ENCODE data around the gene MT1H. TPM values are rescaled to one million over a fixed set of nuclear protein-coding genes. Genes with fewer than 3 reads are reported as not detected.
"Not testable (repeated sequence)": the region's sequence is repeated elsewhere in the genome, so short reads cannot be mapped to it uniquely, and the experiment has no call there.

Gene MT1H
- total and polyA plus RNA-seq, 2 of the 13 experiments (the other 11 are each of a cell fraction or from before 2014, with no cell fraction given), result 0.60 TPM; not detected in 1

GRCh38 chr16:56621665-56622445 is 47.8 kb upstream of the MT1H start:
- H4K20me1 ChIP-seq (ENCODE audit: insufficient read depth, low read length), result not testable (repeated sequence)

GRCh38 chr16:56623184-56623583 is 46.4 kb upstream of the MT1H start:
- H3K9ac ChIP-seq (ENCODE audit: insufficient read depth, low read depth, low read length); DNase-seq (ENCODE audit: low spot score); H3K4me3 ChIP-seq (replicated peaks in 1 of 3; ENCODE audit: insufficient read depth in 1 of 3, low read depth in 2 of 3, low read length in 3 of 3); CTCF ChIA-PET (ENCODE audit: low intra/inter-chr PET ratio, low total read pairs); intact Hi-C loops (cut with micrococcal nuclease; ENCODE audit: unreplicated experiment); H3K9me3 ChIP-seq (ENCODE audit: low read length); H3K4me2 ChIP-seq (ENCODE audit: low read depth, low read length); H4K20me1 ChIP-seq (ENCODE audit: insufficient read depth, low read length); in situ Hi-C loops (cut with HindIII; ENCODE audit: extremely low pct_ligation_motif_present, low pct_unique_long_range_greater_than_20kb); H3K79me2 ChIP-seq (ENCODE audit: insufficient read depth, low read length); H3K27ac ChIP-seq (ENCODE audit: extremely low read length, insufficient read depth, low read length); H2AFZ ChIP-seq (ENCODE audit: low read length); ATAC-seq; H3K36me3 ChIP-seq (replicated peaks in 1 of 2; ENCODE audit: control insufficient read depth in 1 of 2, insufficient read depth in 2 of 2, low read length in 2 of 2); BruUV-seq (replicated peaks); FAIRE-seq: not testable (repeated sequence)
- 52% methylated on average over 5 of the region's 5 CpGs for WGBS (ENCODE audit: low lambda C conversion rate)
- TF ChIP-seq ZNF431 (CRISPR knock-in tag; IDR thresholded peaks at IDR 0.05; ENCODE audit: borderline replicate concordance, low read depth), result peak; percentile 67; the same call in 1 of the 2 replicates
- POLR2A ChIA-PET, result interaction anchor here (1.2 to 4.8 kb wide), 3 partner anchors 13 to 23 kb away, joined by 4 to 83 read pairs (median 5); partner anchors contain the start of gene MT2A
- peaks cover 4 to 33% of the 10 kb centered on the region in 2 experiments; a peak in 4 of 5 replicates for H3K27me3 ChIP-seq (ENCODE audit: control insufficient read depth in 1 of 2, insufficient read depth in 2 of 2, low read length in 2 of 2)
- peaks cover 53% of the 10 kb centered on the region for H3K4me1 ChIP-seq (ENCODE audit: insufficient read depth, low read length)

More at GRCh38 chr16:56621665-56622445, 47.8 kb upstream of the MT1H start:
- BruUV-seq (replicated peaks); intact Hi-C loops (cut with micrococcal nuclease; ENCODE audit: unreplicated experiment); FAIRE-seq; H3K79me2 ChIP-seq (ENCODE audit: insufficient read depth, low read length); H3K27ac ChIP-seq (ENCODE audit: extremely low read length, insufficient read depth, low read length); H2AFZ ChIP-seq (ENCODE audit: low read length); in situ Hi-C loops (cut with HindIII; ENCODE audit: extremely low pct_ligation_motif_present, low pct_unique_long_range_greater_than_20kb); H3K9me3 ChIP-seq (ENCODE audit: low read length); DNase-seq (ENCODE audit: low spot score); H3K4me3 ChIP-seq (replicated peaks in 1 of 3; ENCODE audit: insufficient read depth in 1 of 3, low read depth in 2 of 3, low read length in 3 of 3); CTCF ChIA-PET (ENCODE audit: low intra/inter-chr PET ratio, low total read pairs); ATAC-seq; H3K36me3 ChIP-seq (replicated peaks in 1 of 2; ENCODE audit: control insufficient read depth in 1 of 2, insufficient read depth in 2 of 2, low read length in 2 of 2); H3K9ac ChIP-seq (ENCODE audit: insufficient read depth, low read depth, low read length); H3K4me2 ChIP-seq (ENCODE audit: low read depth, low read length): not testable (repeated sequence)
- Histone ChIP-seq H3K27me3 (ENCODE audit: control insufficient read depth in 1 of 2, insufficient read depth in 2 of 2, low read length in 2 of 2) (peaks cover 11 to 44% of the 10 kb centered on the region in 2 experiments; a peak in 4 of 5 replicates), H3K4me1 (ENCODE audit: insufficient read depth, low read length) (peaks cover 46% of the 10 kb centered on the region)
- 25% methylated on average over 3 of the region's 4 CpGs for WGBS (ENCODE audit: low lambda C conversion rate)
- POLR2A ChIA-PET, result interaction anchor here (0.9 to 1.3 kb wide), 2 partner anchors 14 to 15 kb away, joined by 3 to 5 read pairs; partner anchors contain the start of gene MT2A
- TF ChIP-seq PPARG (CRISPR knock-in tag; conservative IDR thresholded peaks at IDR 0.05), result peak; percentile 71
- TF ChIP-seq RXRB (CRISPR knock-in tag; IDR thresholded peaks at IDR 0.05; ENCODE audit: borderline replicate concordance), result peak; percentile 71; the same call in 1 of the 2 replicates
- TF ChIP-seq ZNF614 (CRISPR knock-in tag; IDR thresholded peaks at IDR 0.05; ENCODE audit: borderline replicate concordance), result 0 out of 2 replicates have a peak, but pooled peaks have one; percentile 18
- 0 out of 2 replicates have a peak, but pooled peaks have one; percentile 19 for TF ChIP-seq RARA (CRISPR knock-in tag; IDR thresholded peaks at IDR 0.05)
- TF ChIP-seq SKI (IDR thresholded peaks at IDR 0.05; ENCODE audit: partially characterized antibody), result peak; percentile 18

All from HepG2 (cell line).